Natural killer cell (primary cell): ENCODE results near the gene RASSF5. TPM values are rescaled to one million over a fixed set of nuclear protein-coding genes. Genes with fewer than 3 reads are reported as not detected.
A peak's percentile ranks its signal among the peaks of the same experiment; 100 is the strongest.

ENCODE experiments used
- ATAC-seq, 3 donors: fragments of 150-1000 bp in 2 of 3; fragments of 200-7000 bp in 1 of 3; cut with Tn5 transposase; 1 replicate in 1 of 3; 2 replicates in 2 of 3; pipeline ENCODE4 v1.10.0; 2021; ENCODE audit warnings: mild to moderate bottlenecking in 2 of 3, moderate library complexity in 2 of 3
- DNase-seq, 2 donors: peaks; one replicate each; pipeline versions ENCODE4 v3.0.0 to v3.0.0-alpha.2; 2013 to 2021; ENCODE audit warnings: mixed read lengths in 1 of 2
- H3K27ac ChIP-seq: one replicate; pipeline ENCODE4 v1.5.1; 2013; ENCODE audit warnings: mild to moderate bottlenecking, low read length
- H3K27me3 ChIP-seq: one replicate; pipeline ENCODE4 v1.6.1; 2013; ENCODE audit warnings: low read length; ENCODE audit not compliant: control insufficient read depth, insufficient read depth
- H3K36me3 ChIP-seq: one replicate; pipeline ENCODE4 v1.6.1; 2013; ENCODE audit warnings: low read length; ENCODE audit not compliant: control insufficient read depth, insufficient read depth
- H3K4me1 ChIP-seq: one replicate; pipeline ENCODE4 v1.6.1; 2013; ENCODE audit warnings: low read length; ENCODE audit not compliant: control insufficient read depth, insufficient read depth
- H3K4me3 ChIP-seq: one replicate; pipeline ENCODE4 v1.5.1; 2013; ENCODE audit warnings: low read length
- H3K9me3 ChIP-seq: one replicate; pipeline ENCODE4 v1.6.1; 2013; ENCODE audit warnings: low read length; ENCODE audit not compliant: control insufficient read depth, insufficient read depth
- H3K27ac Mint-ChIP-seq, 2 donors: one replicate each; pipeline ENCODE4 v1.8.0; 2022; ENCODE audit warnings: mild to moderate bottlenecking in 2 of 2, mixed read lengths in 2 of 2, moderate library complexity in 1 of 2
- H3K27me3 Mint-ChIP-seq, 2 donors: one replicate each; pipeline ENCODE4 v1.8.0; 2022; ENCODE audit warnings: low read depth in 2 of 2, mixed read lengths in 2 of 2
- H3K36me3 Mint-ChIP-seq: one replicate; pipeline ENCODE4 v1.8.0; 2022; ENCODE audit warnings: mixed read lengths
- H3K4me1 Mint-ChIP-seq, 2 donors: one replicate each; pipeline ENCODE4 v1.8.0; 2022; ENCODE audit warnings: mixed read lengths in 2 of 2
- H3K4me3 Mint-ChIP-seq: one replicate; pipeline ENCODE4 v1.8.0; 2022; ENCODE audit warnings: mild to moderate bottlenecking, moderate library complexity, mixed read lengths
- H3K9me3 Mint-ChIP-seq, 2 donors: one replicate each; pipeline ENCODE4 v1.8.0; 2022; ENCODE audit warnings: mixed read lengths in 2 of 2
- CTCF ChIP-seq: fragments of 200-600 bp; IDR thresholded peaks from one replicate; pipeline ENCODE4 v1.8.0; 2022; ENCODE audit warnings: antibody characterized with exemption
- WGBS: methylation state at CpG from one replicate; pipeline ENCODE4 v1.1.7; 2013; ENCODE audit warnings: missing lambda C conversion rate; ENCODE audit not compliant: insufficient coverage; 5-methylcytosine and 5-hydroxymethylcytosine counted together
- intact Hi-C: fragments of 100-400 bp; cut with micrococcal nuclease; formaldehyde crosslinking; loops from one replicate; pipeline ENCODE4 v1.14.2; 2022
- total RNA-seq, 4 donors: library from RNA; stranded (reverse); fragments of 120-200 nt in 1 of 4; gene quantifications; one replicate each; pipeline versions ENCODE4 v1.2.3 to v1.2.4, GENCODE V29; 2013 to 2022

Gene RASSF5
- total RNA-seq, 3 donors from 2014 or later (not counting 1 experiment from before 2014, with no cell fraction given): 231 to 333 (median 279) TPM

- H3K27ac ChIP-seq: no peak overlapping the region
- DNase-seq (peak; percentile 73 to 83), ATAC-seq (peak in 2 of 3 donors; percentile 10 to 41)
- H3K4me3 Mint-ChIP-seq: peak overlapping the region; percentile 92
- H3K36me3 ChIP-seq: no peaks in the 10 kb centered on the region
- peak; percentile 87 for TF ChIP-seq CTCF
- intact Hi-C loops: loop anchor here (1.0 to 10.0 kb wide), 4 partner anchors 30 to 348 kb away; no protein-coding TSS in a partner anchor
- peak overlapping the region; percentile 48 for H3K4me3 ChIP-seq
- H3K36me3 Mint-ChIP-seq: no peaks in the 10 kb centered on the region
- peaks cover 20 to 31% of the 10 kb centered on the region in 2 donors for H3K27me3 Mint-ChIP-seq
- H3K9me3 Mint-ChIP-seq: no peaks in the 10 kb centered on the region
- H3K4me1 ChIP-seq: peaks cover 17% of the 10 kb centered on the region
- peaks cover 10 to 21% of the 10 kb centered on the region in 2 donors for H3K4me1 Mint-ChIP-seq
- peaks cover 8% of the 10 kb centered on the region for H3K27me3 ChIP-seq
- WGBS: 5% methylated on average over 26 of the region's 26 CpGs
- H3K9me3 ChIP-seq: no peaks in the 10 kb centered on the region
- H3K27ac Mint-ChIP-seq: peak overlapping the region; percentile 56 to 79
Measured at GRCh38 chr1:206634365-206635079, 127.2 kb downstream of the RASSF5 start.

- no peaks in the 10 kb centered on the region for H3K36me3 ChIP-seq
- peak within 1 kb of the TSS; percentile 48 for H3K4me3 ChIP-seq
- peaks cover 8% of the 10 kb centered on the region for H3K27me3 ChIP-seq
- no peaks in the 10 kb centered on the region for H3K36me3 Mint-ChIP-seq
- H3K9me3 Mint-ChIP-seq: no peaks in the 10 kb centered on the region
- ATAC-seq (peak; percentile 94 to 96 (median 95)), DNase-seq (peak; percentile 78 to 94)
- H3K4me1 Mint-ChIP-seq: peaks cover 10 to 21% of the 10 kb centered on the region in 2 donors
- H3K4me3 Mint-ChIP-seq: peak within 1 kb of the TSS; percentile 92
- TF ChIP-seq CTCF: no peak
- peaks cover 20 to 31% of the 10 kb centered on the region in 2 donors for H3K27me3 Mint-ChIP-seq
- under 1% methylated on average over 78 of the region's 84 CpGs for WGBS
- H3K27ac Mint-ChIP-seq: peak within 1 kb of the TSS; percentile 56 to 79
- intact Hi-C loops: loop anchor here (10.0 kb wide), 2 partner anchors 169 to 279 kb away; no protein-coding TSS in a partner anchor
- peaks cover 17% of the 10 kb centered on the region for H3K4me1 ChIP-seq
- H3K9me3 ChIP-seq: no peaks in the 10 kb centered on the region
- H3K27ac ChIP-seq: no peak within 1 kb of the TSS
Measured at GRCh38 chr1:206635080-206635977, 128.0 kb downstream of the RASSF5 start, which contains the start of gene DYRK3. TSS of gene DYRK3 (plus strand) at chr1:206635536. CDS start at chr1:206635704, 168 bp downstream.

- Mint-ChIP-seq H3K27ac (peak overlapping the region in 1 of 2 donors; percentile 79), H3K9me3 (no peaks in the 10 kb centered on the region), H3K27me3 (peaks cover 20 to 31% of the 10 kb centered on the region in 2 donors), H3K36me3 (no peaks in the 10 kb centered on the region), H3K4me1 (peaks cover 10 to 21% of the 10 kb centered on the region in 2 donors), H3K4me3 (peak overlapping the region; percentile 69)
- DNase-seq (peak in 1 of 2 donors; percentile 39), ATAC-seq (no peak)
- Histone ChIP-seq H3K27me3 (peaks cover 8% of the 10 kb centered on the region), H3K4me3 (peak overlapping the region; percentile 48), H3K27ac (no peak overlapping the region), H3K36me3 (no peaks in the 10 kb centered on the region), H3K4me1 (peaks cover 17% of the 10 kb centered on the region), H3K9me3 (no peaks in the 10 kb centered on the region)
- intact Hi-C loops: loop anchor here (10.0 kb wide), 2 partner anchors 169 to 279 kb away; no protein-coding TSS in a partner anchor
- no peak for TF ChIP-seq CTCF
- 4% methylated on average over 13 of the region's 14 CpGs for WGBS
Measured at GRCh38 chr1:206635978-206636345, 128.6 kb downstream of the RASSF5 start.
